IMR-90 (cell line): ENCODE data around the gene LRRTM4. TPM values are rescaled to one million over a fixed set of nuclear protein-coding genes. Genes with fewer than 3 reads are reported as not detected.

Source experiments
- ATAC-seq: fragments of 200-7000 bp; cut with Tn5 transposase; 2 replicates; pipeline ENCODE4 v1.9.1; 2020; ENCODE audit warnings: low read depth, mild to moderate bottlenecking, moderate library complexity
- BruUV-seq: library from RNA; stranded (reverse); fragments of 400-500 nt; replicated peaks from 2 replicates; lab custom pipeline; 2021; lab: Mats Ljungman, UMichigan
- CTCF ChIA-PET: fragments of 300-600 bp; formaldehyde crosslinking; extraction: SDS; loops from one replicate; lab custom pipeline; 2021; ENCODE audit warnings: antibody characterized with exemption; lab: Yijun Ruan, JAX
- POLR2A ChIA-PET: fragments of 300-600 bp; sonication (Branson Sonifier 250); formaldehyde crosslinking; loops from one replicate; lab custom pipeline; 2022; ENCODE audit warnings: antibody characterized with exemption; ENCODE audit not compliant: unreplicated experiment; lab: Charles Lee
- DNase-seq: peaks from one replicate; pipeline ENCODE4 v3.0.0; 2013
- H2AFZ ChIP-seq: replicated peaks from 2 replicates; pipeline ENCODE3; 2013; ENCODE audit warnings: low read length, mild to moderate bottlenecking; ENCODE audit not compliant: poor library complexity
- H2AK5ac ChIP-seq: 2 replicates; pipeline ENCODE4 v1.6.1; 2013; ENCODE audit warnings: low read depth, low read length, inconsistent platforms
- H2AK9ac ChIP-seq: replicated peaks from 2 replicates; pipeline ENCODE3; 2013; ENCODE audit warnings: mild to moderate bottlenecking, low read depth, low read length, moderate library complexity; ENCODE audit not compliant: poor library complexity
- H2BK120ac ChIP-seq: 2 replicates; pipeline ENCODE4 v1.6.1; 2013; ENCODE audit warnings: low read depth, low read length, inconsistent platforms
- H2BK15ac ChIP-seq: 3 replicates; pipeline ENCODE4 v1.6.1; 2013; ENCODE audit warnings: low read depth, low read length, inconsistent platforms
- H2BK20ac ChIP-seq: 2 replicates; pipeline ENCODE4 v1.6.1; 2013; ENCODE audit warnings: low read depth, mild to moderate bottlenecking, inconsistent platforms, low read length, moderate library complexity
- H2BK5ac ChIP-seq: 2 replicates; pipeline ENCODE4 v1.6.1; 2013; ENCODE audit warnings: mild to moderate bottlenecking, low read depth, low read length, inconsistent platforms; ENCODE audit not compliant: poor library complexity, severe bottlenecking
- H3K14ac ChIP-seq: replicated peaks from 2 replicates; pipeline ENCODE4 v1.6.1; 2013; ENCODE audit warnings: low read depth, low read length, inconsistent platforms
- H3K18ac ChIP-seq: 2 replicates; pipeline ENCODE4 v1.6.1; 2013; ENCODE audit warnings: low read depth, low read length, control low read depth
- H3K23ac ChIP-seq: 2 replicates; pipeline ENCODE4 v1.6.1; 2013; ENCODE audit warnings: low read depth, low read length, inconsistent platforms
- H3K27ac ChIP-seq: 2 replicates; pipeline ENCODE4 v1.5.1; 2013; ENCODE audit warnings: mild to moderate bottlenecking, control low read depth, low read length; ENCODE audit not compliant: insufficient read depth
- H3K27me3 ChIP-seq: 2 replicates; pipeline ENCODE4 v1.6.1; 2013; ENCODE audit warnings: low read length; ENCODE audit not compliant: control insufficient read depth, insufficient read depth
- H3K36me3 ChIP-seq: 2 replicates; pipeline ENCODE4 v1.6.1; 2013; ENCODE audit warnings: low read length, mixed read lengths; ENCODE audit not compliant: control insufficient read depth, insufficient read depth
- H3K4ac ChIP-seq: 2 replicates; pipeline ENCODE4 v1.6.1; 2013; ENCODE audit warnings: low read depth, low read length, inconsistent platforms
- H3K4me1 ChIP-seq: 2 replicates; pipeline ENCODE4 v1.6.1; 2013; ENCODE audit warnings: low read length, mixed read lengths; ENCODE audit not compliant: control insufficient read depth, insufficient read depth
- H3K4me2 ChIP-seq: 2 replicates; pipeline ENCODE4 v1.6.1; 2013; ENCODE audit warnings: low read depth, mild to moderate bottlenecking, control low read depth, low read length, moderate library complexity
- H3K4me3 ChIP-seq: 2 replicates; pipeline ENCODE4 v1.5.1; 2013; ENCODE audit warnings: low read depth, mild to moderate bottlenecking, control low read depth, low read length, moderate library complexity; ENCODE audit not compliant: insufficient read depth
- H3K56ac ChIP-seq: 2 replicates; pipeline ENCODE4 v1.6.1; 2013; ENCODE audit warnings: low read length, inconsistent platforms; ENCODE audit not compliant: insufficient read depth; ENCODE audit errors: extremely low read depth
- H3K79me1 ChIP-seq, 2 experiments: 2 replicates each; pipeline ENCODE4 v1.6.1; 2013; ENCODE audit warnings: low read length in 2 of 2, inconsistent platforms in 1 of 2, low read depth in 1 of 2
- H3K9ac ChIP-seq: 2 replicates; pipeline ENCODE4 v1.6.1; 2013; ENCODE audit warnings: low read depth, low read length, control low read depth
- H3K9me1 ChIP-seq: 2 replicates; pipeline ENCODE4 v1.6.1; 2013; ENCODE audit warnings: low read length, inconsistent platforms; ENCODE audit not compliant: insufficient read depth
- H3K9me3 ChIP-seq: 2 replicates; pipeline ENCODE4 v1.6.1; 2013; ENCODE audit warnings: low read length; ENCODE audit not compliant: control insufficient read depth, insufficient read depth
- H4K20me1 ChIP-seq: 2 replicates; pipeline ENCODE4 v1.6.1; 2013; ENCODE audit warnings: low read length, inconsistent platforms; ENCODE audit not compliant: insufficient read depth
- H4K5ac ChIP-seq: 2 replicates; pipeline ENCODE4 v1.6.1; 2013; ENCODE audit warnings: mild to moderate bottlenecking, low read depth, low read length, control low read depth
- H4K8ac ChIP-seq, 2 experiments: 2 replicates each; pipeline ENCODE4 v1.6.1; 2013; ENCODE audit warnings: low read depth in 2 of 2, low read length in 2 of 2, control low read depth in 1 of 2, inconsistent platforms in 1 of 2
- H4K91ac ChIP-seq: 2 replicates; pipeline ENCODE4 v1.6.1; 2013; ENCODE audit warnings: low read depth, low read length, inconsistent platforms; ENCODE audit not compliant: insufficient read depth
- CHD1 ChIP-seq: IDR thresholded peaks from 2 replicates; pipeline ENCODE4 v1.6.1; 2012; ENCODE audit warnings: low read depth, low read length, improper control_type of control experiment
- RAD21 ChIP-seq: IDR thresholded peaks from 2 replicates; pipeline ENCODE4 v1.6.1; 2012; ENCODE audit warnings: low read length, improper control_type of control experiment
- SMC3 ChIP-seq: fragments of 150-350 bp; IDR thresholded peaks from 2 replicates; pipeline ENCODE4 v1.6.1; 2016; ENCODE audit warnings: low read depth, mild to moderate bottlenecking, antibody characterized with exemption, low read length, moderate library complexity
- WGBS, 2 experiments: methylation state at CpG; one replicate each; pipeline versions ENCODE4 v1.1.5 to v1.1.7; 2013; ENCODE audit warnings: missing lambda C conversion rate in 2 of 2; ENCODE audit not compliant: insufficient read length in 1 of 2; ENCODE audit errors: extremely low coverage in 2 of 2; 5-methylcytosine and 5-hydroxymethylcytosine counted together
- dilution Hi-C: fragments of 300-500 bp; cut with HindIII; formaldehyde crosslinking; loops from one replicate; pipeline ENCODE4 v1.14.3; 2018; ENCODE audit warnings: low sequenced_read_pairs; ENCODE audit not compliant: unreplicated experiment
- in situ Hi-C: fragments of 300-500 bp; cut with MboI; formaldehyde crosslinking; loops from 3 replicates; pipeline ENCODE4 v1.14.3; 2019; ENCODE audit warnings: low sequenced_read_pairs, inconsistent platforms, mixed read lengths
- intact Hi-C: fragments of 100-400 bp; cut with micrococcal nuclease; formaldehyde crosslinking; loops from 2 replicates; pipeline ENCODE4 v1.10.0; 2022
- polyA plus RNA-seq, 3 experiments: library from polyadenylated mRNA; depleted of rRNA; stranded (reverse); fragments of >200 nt; gene quantifications; 2 replicates each; pipeline ENCODE4 v1.2.3, GENCODE V29; 2012; ENCODE audit warnings: low replicate concordance in 1 of 3
- total RNA-seq: library from RNA; depleted of rRNA; stranded (reverse); fragments of >200 nt; gene quantifications from 2 replicates; pipeline ENCODE4 v1.2.3, GENCODE V29; 2012
- TF ChIP-seq, protein P1 (sequence below): conservative IDR thresholded peaks from 2 replicates; pipeline ENCODE4 v1.5.1; 2012; ENCODE audit warnings: mild to moderate bottlenecking, low read depth, low read length, improper control_type of control experiment

The LRRTM4 gene
- total and polyA plus RNA-seq, 2 of the 4 experiments (the other 2 are of a cell fraction), result not detected

DNA sequence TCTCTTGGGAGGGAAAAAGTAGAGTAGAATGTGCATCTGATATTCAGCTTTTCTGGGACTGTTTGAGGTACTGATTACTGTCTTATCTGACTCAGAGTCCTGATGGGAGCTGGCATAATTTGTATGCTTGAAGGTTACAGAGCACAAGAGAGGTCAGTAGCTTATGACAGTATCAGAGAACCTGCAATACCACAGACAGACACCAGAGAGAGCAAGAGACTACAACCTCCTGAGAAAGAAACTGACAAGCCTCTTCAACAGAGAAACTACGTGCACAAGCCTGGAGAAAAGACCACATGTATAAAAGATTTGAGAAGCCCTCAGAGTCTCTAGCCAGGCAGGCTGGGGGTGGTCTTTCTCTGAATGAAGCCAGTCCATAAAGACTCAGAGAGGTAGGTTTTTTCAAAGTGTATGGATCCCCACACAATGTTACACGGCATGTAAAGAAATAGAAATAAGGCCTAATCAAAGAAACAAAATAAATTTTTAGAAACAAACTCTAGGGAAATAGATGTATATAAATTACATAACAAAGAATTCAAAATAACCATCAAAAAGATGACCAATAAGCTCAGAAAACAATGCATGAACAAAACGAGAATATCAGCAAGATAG lies 568.3 kb downstream of the LRRTM4 start:
- no peak overlapping the region for H2AFZ ChIP-seq
- dilution Hi-C loops (no loop called here), in situ Hi-C loops (no loop called here), intact Hi-C loops (no loop called here)
- no peak overlapping the region for H3K56ac ChIP-seq
- no peak overlapping the region for H3K9ac ChIP-seq
- H2AK5ac ChIP-seq, result no peak overlapping the region
- H2BK20ac ChIP-seq, result no peak overlapping the region
- H4K20me1 ChIP-seq, result no peaks in the 10 kb centered on the region
- no peak overlapping the region for H3K4me3 ChIP-seq
- no peaks in the 10 kb centered on the region for H3K36me3 ChIP-seq
- CTCF ChIA-PET, result interaction anchor here (0.5 to 1.0 kb wide), 2 partner anchors 14 to 1513 kb away, joined by 3 read pairs; no protein-coding TSS in a partner anchor
- no peaks in the 10 kb centered on the region for H3K79me1 ChIP-seq
- H3K4me1 ChIP-seq, result no peaks in the 10 kb centered on the region
- no peak overlapping the region for H2BK120ac ChIP-seq
- no peaks in the 10 kb centered on the region for H3K27me3 ChIP-seq
- WGBS, 2 experiments, result no CpG with 5 or more reads among the region's 3 CpGs
- POLR2A ChIA-PET, result no interaction called here
- no peak overlapping the region for H3K4ac ChIP-seq
- no peak overlapping the region for H2BK15ac ChIP-seq
- no TSS peak for BruUV-seq
- H2BK5ac ChIP-seq, result no peak overlapping the region
- ATAC-seq (peak; percentile 54; the same call in 1 of the 2 replicates), DNase-seq (peak; percentile 41)
- H3K23ac ChIP-seq, result no peak overlapping the region
- H3K9me3 ChIP-seq, result no peaks in the 10 kb centered on the region
- no peak overlapping the region for H4K91ac ChIP-seq
- H4K8ac ChIP-seq, result no peak overlapping the region
- H4K5ac ChIP-seq, result no peak overlapping the region
- TF ChIP-seq RAD21 (peak; percentile 59), CHD1 (no peak), SMC3 (peak; percentile 57)
- TF ChIP-seq, protein P1, sequence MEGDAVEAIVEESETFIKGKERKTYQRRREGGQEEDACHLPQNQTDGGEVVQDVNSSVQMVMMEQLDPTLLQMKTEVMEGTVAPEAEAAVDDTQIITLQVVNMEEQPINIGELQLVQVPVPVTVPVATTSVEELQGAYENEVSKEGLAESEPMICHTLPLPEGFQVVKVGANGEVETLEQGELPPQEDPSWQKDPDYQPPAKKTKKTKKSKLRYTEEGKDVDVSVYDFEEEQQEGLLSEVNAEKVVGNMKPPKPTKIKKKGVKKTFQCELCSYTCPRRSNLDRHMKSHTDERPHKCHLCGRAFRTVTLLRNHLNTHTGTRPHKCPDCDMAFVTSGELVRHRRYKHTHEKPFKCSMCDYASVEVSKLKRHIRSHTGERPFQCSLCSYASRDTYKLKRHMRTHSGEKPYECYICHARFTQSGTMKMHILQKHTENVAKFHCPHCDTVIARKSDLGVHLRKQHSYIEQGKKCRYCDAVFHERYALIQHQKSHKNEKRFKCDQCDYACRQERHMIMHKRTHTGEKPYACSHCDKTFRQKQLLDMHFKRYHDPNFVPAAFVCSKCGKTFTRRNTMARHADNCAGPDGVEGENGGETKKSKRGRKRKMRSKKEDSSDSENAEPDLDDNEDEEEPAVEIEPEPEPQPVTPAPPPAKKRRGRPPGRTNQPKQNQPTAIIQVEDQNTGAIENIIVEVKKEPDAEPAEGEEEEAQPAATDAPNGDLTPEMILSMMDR, result peak; percentile 62
- H2AK9ac ChIP-seq, result no peak overlapping the region
- no peak overlapping the region for H3K27ac ChIP-seq
- no peaks in the 10 kb centered on the region for H3K9me1 ChIP-seq
- no peak overlapping the region for H3K14ac ChIP-seq
- no peak overlapping the region for H3K4me2 ChIP-seq
- no peak overlapping the region for H3K18ac ChIP-seq
